GM12878 (cell line): ENCODE results near the gene DHX30. TPM values are rescaled to one million over a fixed set of nuclear protein-coding genes. Genes with fewer than 3 reads are reported as not detected.
A peak's percentile ranks its signal among the peaks of the same experiment; 100 is the strongest.

Experiments
- ATAC-seq: fragments of 200-7000 bp; cut with Tn5 transposase; 3 replicates; pipeline ENCODE4 v1.9.1; 2020; ENCODE audit warnings: mild to moderate bottlenecking, moderate library complexity
- BruUV-seq: library from RNA; stranded (reverse); fragments of 400-500 nt; replicated peaks from 2 replicates; lab custom pipeline; 2021; lab: Mats Ljungman, UMichigan
- CTCF ChIA-PET: fragments of 300-600 bp; sonication (Branson Sonifier 250); formaldehyde crosslinking; extraction: SDS; loops from one replicate; lab custom pipeline; 2021; ENCODE audit warnings: inconsistent platforms; lab: Yijun Ruan, JAX
- POLR2A ChIA-PET: fragments of 350-600 bp; formaldehyde crosslinking; extraction: SDS; loops from one replicate; lab custom pipeline; 2021; ENCODE audit warnings: inconsistent platforms; lab: Charles Lee
- RAD21 ChIA-PET: fragments of 300-600 bp; sonication (Branson Sonifier 250); formaldehyde crosslinking; loops from one replicate; lab custom pipeline; 2023; ENCODE audit warnings: antibody characterized with exemption; ENCODE audit not compliant: unreplicated experiment; lab: Charles Lee
- SMC1A ChIA-PET: fragments of 300-600 bp; sonication (Branson Sonifier 250); formaldehyde crosslinking; loops from one replicate; lab custom pipeline; 2023; ENCODE audit not compliant: unreplicated experiment, uncharacterized antibody; lab: Charles Lee
- DNase-seq: peaks from one replicate; pipeline ENCODE4 v3.0.0-alpha.2; 2011; ENCODE audit warnings: low read depth, low spot score
- FAIRE-seq: peaks from 3 replicates; lab custom pipeline; 2011; peaks lifted over from hg19 to GRCh38; lab: Jason Lieb, UNC
- H2AFZ ChIP-seq: 2 replicates; pipeline ENCODE4 v1.6.0; 2011; ENCODE audit warnings: low read depth, low read length, control low read depth; ENCODE audit not compliant: control insufficient read depth
- H3K27ac ChIP-seq: 2 replicates; pipeline ENCODE4 v1.5.1; 2011; ENCODE audit warnings: control low read depth; ENCODE audit not compliant: control insufficient read depth, insufficient read depth
- H3K27me3 ChIP-seq, 2 experiments: replicated peaks in 1 of 2; 2 replicates each; pipeline versions ENCODE4 v1.6.0 to v1.6.1; 2011; ENCODE audit warnings: low read length in 1 of 2; ENCODE audit not compliant: control insufficient read depth in 2 of 2, insufficient read depth in 2 of 2
- H3K36me3 ChIP-seq, 2 experiments: 2 replicates each; pipeline ENCODE4 v1.5.1; 2011; ENCODE audit warnings: low read length in 1 of 2; ENCODE audit not compliant: control insufficient read depth in 2 of 2, insufficient read depth in 2 of 2
- H3K4me1 ChIP-seq: 2 replicates; pipeline ENCODE4 v1.6.1; 2011; ENCODE audit warnings: mild to moderate bottlenecking, low read length, moderate library complexity, mixed read lengths; ENCODE audit not compliant: control insufficient read depth, insufficient read depth
- H3K4me2 ChIP-seq: 2 replicates; pipeline ENCODE4 v1.6.0; 2011; ENCODE audit warnings: control low read depth; ENCODE audit not compliant: control insufficient read depth, insufficient read depth
- H3K4me3 ChIP-seq: fragments of 200-600 bp; sonication (generic); 2 replicates; pipeline ENCODE4 v1.5.1; 2016
- H3K79me2 ChIP-seq: 2 replicates; pipeline ENCODE4 v1.6.0; 2011; ENCODE audit warnings: low read length; ENCODE audit not compliant: control insufficient read depth, insufficient read depth
- H3K9ac ChIP-seq: 2 replicates; pipeline ENCODE4 v1.8.0; 2011; ENCODE audit warnings: low read length, control low read depth, mixed read lengths; ENCODE audit not compliant: control insufficient read depth, insufficient read depth
- H3K9me3 ChIP-seq: replicated peaks from 3 replicates; pipeline ENCODE4 v1.5.1; 2011; ENCODE audit warnings: mild to moderate bottlenecking, low read length; ENCODE audit not compliant: control insufficient read depth, insufficient read depth
- H4K20me1 ChIP-seq: 2 replicates; pipeline ENCODE4 v1.6.0; 2011; ENCODE audit not compliant: control insufficient read depth, insufficient read depth
- ASH2L ChIP-seq: fragments of 300-600, 200-600 bp; sonication (generic); IDR thresholded peaks from 2 replicates; pipeline ENCODE4 v1.6.1; 2017; ENCODE audit warnings: low read depth, mild to moderate bottlenecking, borderline replicate concordance
- CHD2 ChIP-seq: IDR thresholded peaks from 2 replicates; pipeline ENCODE4 v1.6.1; 2011; ENCODE audit warnings: low read depth, low read length, improper control_type of control experiment, borderline replicate concordance
- ESRRA ChIP-seq: IDR thresholded peaks from 2 replicates; pipeline ENCODE4 v1.6.1; 2012; ENCODE audit warnings: mild to moderate bottlenecking, low read length, improper control_type of control experiment
- FOXM1 ChIP-seq: IDR thresholded peaks from 2 replicates; pipeline ENCODE4 v1.6.1; 2012; ENCODE audit warnings: low read depth, mild to moderate bottlenecking, inconsistent platforms, low read length, moderate library complexity
- JUNB ChIP-seq: IDR thresholded peaks from 2 replicates; pipeline ENCODE4 v1.6.1; 2016; ENCODE audit warnings: antibody characterized with exemption, mild to moderate bottlenecking
- JUND ChIP-seq: IDR thresholded peaks from 2 replicates; pipeline ENCODE4 v1.6.1; 2012; ENCODE audit warnings: low read depth, mild to moderate bottlenecking, low read length, improper control_type of control experiment, moderate library complexity
- RAD21 ChIP-seq: IDR thresholded peaks from 2 replicates; pipeline ENCODE4 v1.6.1; 2011; ENCODE audit warnings: mild to moderate bottlenecking, low read depth, low read length, moderate library complexity; ENCODE audit not compliant: insufficient read depth
- RBBP5 ChIP-seq: fragments of 200-600 bp; sonication (generic); conservative IDR thresholded peaks from 2 replicates; pipeline ENCODE4 v1.6.1; 2016
- SIX5 ChIP-seq: IDR thresholded peaks from 2 replicates; pipeline ENCODE4 v1.6.1; 2011; ENCODE audit warnings: mild to moderate bottlenecking, low read depth, low read length, moderate library complexity; ENCODE audit not compliant: severe bottlenecking
- SMAD5 ChIP-seq: IDR thresholded peaks from 2 replicates; pipeline ENCODE4 v1.6.1; 2016; ENCODE audit warnings: antibody characterized with exemption, low read depth
- WGBS: methylation state at CpG from one replicate; pipeline ENCODE4 v1.1.6; 2016; ENCODE audit warnings: low lambda C conversion rate; ENCODE audit not compliant: insufficient replicate concordance, insufficient coverage; ENCODE audit errors: missing lambda C conversion rate; 5-methylcytosine and 5-hydroxymethylcytosine counted together
- in situ Hi-C: fragments of 300-500 bp; cut with MboI; formaldehyde crosslinking; loops from 9 replicates; pipeline ENCODE4 v1.14.3; 2018; ENCODE audit warnings: mixed read lengths
- intact Hi-C: fragments of 100-400 bp; cut with micrococcal nuclease; formaldehyde crosslinking; loops from one replicate; pipeline ENCODE4 v1.14.2; 2022; ENCODE audit not compliant: unreplicated experiment
- polyA plus RNA-seq, 11 experiments: library from polyadenylated mRNA; depleted of rRNA in 4 of 11; unstranded in 6 of 11; stranded (reverse) in 5 of 11; fragments of >200 nt; fragmentation: Nextera tagmentation in 4 of 11; fragmentation: Illumina TruSeq in 1 of 11; extraction: Ambion mirVana in 4 of 11; extraction: Trizol in 1 of 11; gene quantifications; 1 replicate in 1 of 11; 2 replicates in 10 of 11; pipeline versions ENCODE4 v1.2.1 to v1.2.3, GENCODE V29; 2011 to 2016; ENCODE audit warnings: inconsistent platforms in 2 of 11, missing spikeins in 2 of 11, low read depth in 1 of 11
- total RNA-seq, 4 experiments: library from RNA; depleted of rRNA in 3 of 4; stranded (reverse); fragments of >200 nt in 3 of 4; fragmentation: Illumina TruSeq in 1 of 4; extraction: Trizol in 1 of 4; gene quantifications; 2 replicates each; pipeline versions ENCODE4 v1.2.1 to v1.2.3, GENCODE V29; 2013 to 2021
- TF ChIP-seq, protein P1 (sequence below): IDR thresholded peaks from 2 replicates; pipeline ENCODE4 v1.6.1; 2011; ENCODE audit warnings: borderline replicate concordance, low read depth, mild to moderate bottlenecking, moderate library complexity, low read length; ENCODE audit not compliant: insufficient read depth, poor library complexity, severe bottlenecking
- TF ChIP-seq, protein P2 (sequence below): fragments of 450-650 bp; IDR thresholded peaks from 2 replicates; pipeline ENCODE4 v1.6.1; 2017; ENCODE audit warnings: mild to moderate bottlenecking, moderate library complexity
- TF ChIP-seq, protein P3 (sequence below): fragments of 450-650 bp; formaldehyde crosslinking; IDR thresholded peaks from 2 replicates; pipeline ENCODE4 v1.4.0; 2022; ENCODE audit warnings: mild to moderate bottlenecking, moderate library complexity

Gene DHX30
- total and polyA plus RNA-seq, 10 of the 15 experiments (the other 5 are each of a cell fraction or from before 2014, with no cell fraction given) = 9.5 to 75.3 (median 47.8) TPM

DNA sequence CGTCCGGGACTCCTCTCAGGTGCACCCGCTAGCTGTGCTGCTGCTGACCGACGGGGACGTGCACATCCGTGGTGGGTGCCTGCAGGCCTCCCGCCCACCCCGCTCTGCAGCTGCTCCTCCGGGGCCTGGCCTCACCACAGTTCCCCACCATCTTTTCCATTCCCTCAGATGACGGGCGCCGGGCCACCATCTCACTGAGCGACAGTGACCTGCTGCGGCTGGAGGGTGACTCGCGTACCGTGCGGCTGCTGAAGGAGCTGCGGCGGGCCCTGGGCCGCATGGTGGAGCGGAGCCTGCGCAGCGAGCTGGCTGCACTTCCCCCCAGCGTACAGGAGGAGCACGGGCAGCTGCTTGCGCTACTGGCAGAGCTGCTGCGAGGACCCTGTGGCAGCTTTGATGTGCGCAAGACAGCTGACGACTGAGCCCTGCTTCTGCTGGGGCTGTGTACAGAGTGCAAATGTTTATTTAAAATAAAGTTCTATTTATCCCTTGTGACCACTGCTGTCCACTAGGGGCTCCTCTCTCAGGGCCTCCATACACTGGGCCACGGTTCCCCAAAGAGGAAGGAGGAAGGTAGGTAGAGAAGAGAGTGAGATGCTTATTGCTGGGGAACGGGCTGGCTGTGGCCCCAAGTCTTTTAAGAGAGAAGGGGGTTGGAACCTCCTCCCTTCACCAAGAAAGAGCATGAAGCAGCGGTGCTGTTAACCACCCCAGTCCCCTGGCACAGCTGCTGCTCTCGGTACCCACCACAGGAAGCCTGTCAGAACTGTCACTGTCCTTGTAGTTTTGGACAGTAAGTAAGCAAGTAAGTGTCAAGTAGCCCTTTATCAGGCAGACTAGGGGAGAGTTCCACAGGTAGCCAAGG is 47.0 kb downstream of the DHX30 start:
- no peaks in the 10 kb centered on the region for H3K27me3 ChIP-seq
- peak; percentile 75 for ATAC-seq
- H3K4me1 ChIP-seq = no peaks in the 10 kb centered on the region
- CTCF ChIA-PET = interaction anchor here (0.7 to 2.2 kb wide), 4 partner anchors 12 to 302 kb away, joined by 3 to 6 read pairs (median 4); no protein-coding TSS in a partner anchor
- H3K4me2 ChIP-seq = no peak overlapping the region
- RAD21 ChIA-PET = no interaction called here
- no peaks in the 10 kb centered on the region for H3K9me3 ChIP-seq
- H3K79me2 ChIP-seq = no peaks in the 10 kb centered on the region
- H4K20me1 ChIP-seq = no peaks in the 10 kb centered on the region
- TSS peak; percentile 40 for BruUV-seq
- FAIRE-seq = no peak
- peaks cover 9 to 53% of the 10 kb centered on the region in 2 experiments for H3K36me3 ChIP-seq
- in situ Hi-C loops = no loop called here
- H2AFZ ChIP-seq = no peak overlapping the region
- POLR2A ChIA-PET = no interaction called here
- H3K9ac ChIP-seq = no peak overlapping the region
- WGBS = 88% methylated on average over 35 of the region's 35 CpGs
- intact Hi-C loops = no loop called here
- no peak overlapping the region for H3K27ac ChIP-seq
- no peak for DNase-seq
- H3K4me3 ChIP-seq = no peak overlapping the region
- SMC1A ChIA-PET = no interaction called here
- TF ChIP-seq ESRRA = no peak
- TF ChIP-seq FOXM1 = no peak
- no peak for TF ChIP-seq JUNB
- TF ChIP-seq ASH2L = no peak
- no peak for TF ChIP-seq SIX5
- TF ChIP-seq SMAD5 = peak; percentile 69; the same call in 1 of the 2 replicates
- no peak for TF ChIP-seq CHD2
- TF ChIP-seq, protein P1, sequence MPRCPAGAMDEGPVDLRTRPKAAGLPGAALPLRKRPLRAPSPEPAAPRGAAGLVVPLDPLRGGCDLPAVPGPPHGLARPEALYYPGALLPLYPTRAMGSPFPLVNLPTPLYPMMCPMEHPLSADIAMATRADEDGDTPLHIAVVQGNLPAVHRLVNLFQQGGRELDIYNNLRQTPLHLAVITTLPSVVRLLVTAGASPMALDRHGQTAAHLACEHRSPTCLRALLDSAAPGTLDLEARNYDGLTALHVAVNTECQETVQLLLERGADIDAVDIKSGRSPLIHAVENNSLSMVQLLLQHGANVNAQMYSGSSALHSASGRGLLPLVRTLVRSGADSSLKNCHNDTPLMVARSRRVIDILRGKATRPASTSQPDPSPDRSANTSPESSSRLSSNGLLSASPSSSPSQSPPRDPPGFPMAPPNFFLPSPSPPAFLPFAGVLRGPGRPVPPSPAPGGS = no peak
- TF ChIP-seq, protein P2, sequence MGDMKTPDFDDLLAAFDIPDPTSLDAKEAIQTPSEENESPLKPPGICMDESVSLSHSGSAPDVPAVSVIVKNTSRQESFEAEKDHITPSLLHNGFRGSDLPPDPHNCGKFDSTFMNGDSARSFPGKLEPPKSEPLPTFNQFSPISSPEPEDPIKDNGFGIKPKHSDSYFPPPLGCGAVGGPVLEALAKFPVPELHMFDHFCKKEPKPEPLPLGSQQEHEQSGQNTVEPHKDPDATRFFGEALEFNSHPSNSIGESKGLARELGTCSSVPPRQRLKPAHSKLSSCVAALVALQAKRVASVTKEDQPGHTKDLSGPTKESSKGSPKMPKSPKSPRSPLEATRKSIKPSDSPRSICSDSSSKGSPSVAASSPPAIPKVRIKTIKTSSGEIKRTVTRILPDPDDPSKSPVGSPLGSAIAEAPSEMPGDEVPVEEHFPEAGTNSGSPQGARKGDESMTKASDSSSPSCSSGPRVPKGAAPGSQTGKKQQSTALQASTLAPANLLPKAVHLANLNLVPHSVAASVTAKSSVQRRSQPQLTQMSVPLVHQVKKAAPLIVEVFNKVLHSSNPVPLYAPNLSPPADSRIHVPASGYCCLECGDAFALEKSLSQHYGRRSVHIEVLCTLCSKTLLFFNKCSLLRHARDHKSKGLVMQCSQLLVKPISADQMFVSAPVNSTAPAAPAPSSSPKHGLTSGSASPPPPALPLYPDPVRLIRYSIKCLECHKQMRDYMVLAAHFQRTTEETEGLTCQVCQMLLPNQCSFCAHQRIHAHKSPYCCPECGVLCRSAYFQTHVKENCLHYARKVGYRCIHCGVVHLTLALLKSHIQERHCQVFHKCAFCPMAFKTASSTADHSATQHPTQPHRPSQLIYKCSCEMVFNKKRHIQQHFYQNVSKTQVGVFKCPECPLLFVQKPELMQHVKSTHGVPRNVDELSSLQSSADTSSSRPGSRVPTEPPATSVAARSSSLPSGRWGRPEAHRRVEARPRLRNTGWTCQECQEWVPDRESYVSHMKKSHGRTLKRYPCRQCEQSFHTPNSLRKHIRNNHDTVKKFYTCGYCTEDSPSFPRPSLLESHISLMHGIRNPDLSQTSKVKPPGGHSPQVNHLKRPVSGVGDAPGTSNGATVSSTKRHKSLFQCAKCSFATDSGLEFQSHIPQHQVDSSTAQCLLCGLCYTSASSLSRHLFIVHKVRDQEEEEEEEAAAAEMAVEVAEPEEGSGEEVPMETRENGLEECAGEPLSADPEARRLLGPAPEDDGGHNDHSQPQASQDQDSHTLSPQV = no peak
- TF ChIP-seq RBBP5 = no peak
- TF ChIP-seq JUND = no peak
- TF ChIP-seq, protein P3, sequence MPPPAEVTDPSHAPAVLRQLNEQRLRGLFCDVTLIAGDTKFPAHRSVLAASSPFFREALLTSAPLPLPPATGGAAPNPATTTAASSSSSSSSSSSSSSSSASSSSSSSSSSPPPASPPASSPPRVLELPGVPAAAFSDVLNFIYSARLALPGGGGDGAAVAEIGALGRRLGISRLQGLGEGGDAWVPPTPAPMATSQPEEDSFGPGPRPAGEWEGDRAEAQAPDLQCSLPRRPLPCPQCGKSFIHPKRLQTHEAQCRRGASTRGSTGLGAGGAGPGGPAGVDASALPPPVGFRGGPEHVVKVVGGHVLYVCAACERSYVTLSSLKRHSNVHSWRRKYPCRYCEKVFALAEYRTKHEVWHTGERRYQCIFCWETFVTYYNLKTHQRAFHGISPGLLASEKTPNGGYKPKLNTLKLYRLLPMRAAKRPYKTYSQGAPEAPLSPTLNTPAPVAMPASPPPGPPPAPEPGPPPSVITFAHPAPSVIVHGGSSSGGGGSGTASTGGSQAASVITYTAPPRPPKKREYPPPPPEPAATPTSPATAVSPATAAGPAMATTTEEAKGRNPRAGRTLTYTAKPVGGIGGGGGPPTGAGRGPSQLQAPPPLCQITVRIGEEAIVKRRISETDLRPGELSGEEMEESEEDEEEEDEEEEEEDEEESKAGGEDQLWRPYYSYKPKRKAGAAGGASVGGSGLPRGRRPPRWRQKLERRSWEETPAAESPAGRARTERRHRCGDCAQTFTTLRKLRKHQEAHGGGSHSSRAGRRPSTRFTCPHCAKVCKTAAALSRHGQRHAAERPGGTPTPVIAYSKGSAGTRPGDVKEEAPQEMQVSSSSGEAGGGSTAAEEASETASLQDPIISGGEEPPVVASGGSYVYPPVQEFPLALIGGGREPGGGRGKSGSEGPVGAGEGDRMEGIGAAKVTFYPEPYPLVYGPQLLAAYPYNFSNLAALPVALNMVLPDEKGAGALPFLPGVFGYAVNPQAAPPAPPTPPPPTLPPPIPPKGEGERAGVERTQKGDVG (CRISPR knock-in tag) = no peak
- peak; percentile 34; the same call in 1 of the 2 replicates for TF ChIP-seq RAD21
